Iris pigment epithelial cell (primary cell): Measurements from ENCODE around the gene DPH5.

Experiments used
- DNase-seq: peaks from one replicate; pipeline ENCODE4 v3.0.0-alpha.2; 2011; ENCODE audit warnings: low read depth

Gene DPH5

DNA sequence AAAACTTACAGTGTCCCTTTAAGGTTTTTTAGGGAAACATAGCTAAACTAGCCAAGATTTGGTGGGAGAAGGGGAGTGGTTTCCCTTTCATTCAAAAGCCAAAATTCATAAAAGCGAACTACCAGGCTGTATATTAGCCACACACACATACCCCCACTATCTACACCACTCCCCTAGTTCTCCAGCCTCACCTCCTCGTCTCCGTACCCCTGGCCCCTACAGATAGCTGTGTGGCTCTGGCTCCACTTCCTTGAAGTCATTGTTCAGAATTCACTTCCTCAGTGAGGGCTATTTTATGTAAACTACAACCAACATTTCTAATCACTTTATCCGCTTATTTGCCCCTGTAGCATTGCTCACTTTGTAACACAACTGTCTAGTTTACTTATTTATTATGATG is 5.3 kb upstream of the DPH5 start:
- no peak for DNase-seq

GRCh38 chr1:101029184-101029583 is 3.6 kb upstream of the DPH5 start:
- DNase-seq: no peak

DNA sequence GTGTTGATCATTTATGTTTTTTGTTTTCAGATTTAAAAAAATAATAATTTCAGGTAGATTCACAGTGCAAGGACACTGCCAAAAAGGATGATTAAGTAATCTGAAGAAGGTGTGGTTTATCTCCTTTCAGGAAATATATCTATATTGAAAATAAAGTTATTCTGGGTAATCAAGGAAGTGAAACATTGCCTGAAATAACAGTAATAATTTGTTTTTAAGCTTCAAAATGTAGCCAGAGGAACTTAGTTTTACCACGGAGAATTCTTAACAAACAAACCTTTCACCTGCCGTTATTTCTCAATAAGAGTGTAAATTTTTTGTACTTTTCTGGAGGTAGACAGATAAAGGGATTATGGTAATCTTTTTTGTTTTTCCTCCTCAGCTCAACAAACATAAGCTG is 2.9 kb upstream of the DPH5 start:
- no peak for DNase-seq

DNA sequence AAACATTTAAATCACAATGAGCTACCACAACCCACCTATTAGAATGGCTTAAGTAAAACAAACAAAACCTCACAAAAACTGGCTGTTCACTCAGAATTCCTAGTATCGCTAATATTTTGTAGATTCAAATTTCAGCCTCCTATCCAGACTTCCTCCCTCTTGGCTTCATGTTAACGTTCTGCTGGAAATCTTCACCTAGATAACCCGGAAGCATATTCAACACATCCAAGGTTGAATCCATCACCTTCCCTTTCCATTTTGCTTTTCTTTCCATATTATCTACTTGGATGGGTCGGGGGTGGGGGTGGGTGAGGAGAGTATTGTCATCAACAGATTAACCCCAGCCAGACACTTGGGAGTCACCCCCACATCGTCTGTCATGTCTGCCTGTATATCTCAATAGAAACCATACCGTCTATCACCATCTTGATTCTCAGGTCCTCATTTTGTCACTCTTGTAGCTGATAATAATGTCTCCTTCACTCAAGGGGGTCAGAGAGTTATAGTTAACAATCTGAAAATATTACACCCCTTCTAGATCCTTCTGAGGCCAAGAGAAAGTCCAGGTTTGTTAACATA is 1.7 kb upstream of the DPH5 start:
- DNase-seq: no peak

- DNase-seq: no peak
Measured at GRCh38 chr1:101026430-101026788, 825 bp upstream of the DPH5 start.

- DNase-seq: peak; percentile 37
Measured at GRCh38 chr1:101025283-101025656, 314 bp downstream of the DPH5 start.

GRCh38 chr1:101022294-101022693 is 3.3 kb downstream of the DPH5 start:
- DNase-seq: peak; percentile 85

DNA sequence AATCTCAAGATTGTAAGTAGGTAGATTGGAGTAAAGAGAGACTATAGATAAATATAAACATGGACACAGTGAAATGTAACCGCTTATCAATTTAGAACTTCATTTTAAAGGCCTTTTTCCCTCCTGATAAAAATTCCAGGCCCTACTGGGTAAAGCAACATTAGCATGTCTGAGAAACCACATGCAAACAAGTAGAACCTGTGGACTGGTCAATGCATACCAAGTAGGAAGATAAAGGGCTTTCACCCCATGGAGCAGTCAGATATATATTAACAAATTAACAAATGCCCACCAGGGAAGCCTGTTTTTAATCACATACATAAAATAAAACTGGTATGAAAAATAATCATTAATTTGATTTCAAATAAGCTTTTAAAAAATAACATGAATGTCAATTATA is 8.1 kb downstream of the DPH5 start:
- no peak for DNase-seq

DNA sequence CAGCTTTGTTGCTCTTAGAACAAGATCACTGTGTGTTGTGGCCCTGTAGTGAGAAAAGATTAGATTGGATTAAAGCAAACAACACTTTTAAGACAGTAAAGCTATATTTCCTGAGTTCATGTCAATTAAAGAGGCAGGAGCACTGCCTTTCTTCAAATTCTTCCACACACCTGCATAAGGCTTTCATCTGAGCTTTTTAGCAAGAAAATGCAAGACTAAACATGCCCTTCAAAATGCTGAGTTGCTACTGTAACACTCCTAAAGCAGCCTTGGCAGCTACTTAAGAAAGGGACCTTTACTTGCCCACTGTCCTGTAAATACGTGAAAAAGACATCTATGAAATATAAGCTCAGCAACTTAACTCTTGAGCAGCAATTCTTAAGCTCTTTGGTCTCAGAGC is 11.8 kb downstream of the DPH5 start:
- no peak for DNase-seq

DNA sequence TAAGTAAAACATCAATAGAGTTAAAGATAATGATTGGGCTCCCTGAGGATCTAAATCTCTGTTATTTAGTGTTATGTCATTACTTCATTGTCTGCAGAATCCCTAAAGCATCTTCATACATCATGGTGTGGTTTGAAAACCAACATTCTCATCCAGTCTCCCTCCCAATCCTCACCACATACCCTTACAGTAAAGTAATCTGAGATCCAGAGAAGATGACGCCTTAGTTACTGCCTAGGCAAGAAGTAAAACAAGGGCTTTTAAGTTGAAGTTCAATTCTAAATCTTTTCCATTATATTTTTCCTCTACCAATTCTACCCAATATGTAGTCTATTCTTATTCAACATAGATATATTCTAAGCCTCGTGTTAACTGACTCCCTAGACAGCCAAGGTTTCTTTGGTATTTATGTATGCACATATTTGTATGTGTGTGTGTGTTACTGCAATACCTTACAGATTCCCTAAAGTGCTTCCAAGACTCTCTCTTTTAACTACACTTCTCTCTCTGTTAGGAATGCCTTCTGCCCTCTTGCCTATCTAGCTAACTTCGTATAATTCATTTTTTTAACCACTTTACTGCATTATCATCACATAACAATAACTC is 17.3 kb downstream of the DPH5 start:
- DNase-seq: peak; percentile 84

DNA sequence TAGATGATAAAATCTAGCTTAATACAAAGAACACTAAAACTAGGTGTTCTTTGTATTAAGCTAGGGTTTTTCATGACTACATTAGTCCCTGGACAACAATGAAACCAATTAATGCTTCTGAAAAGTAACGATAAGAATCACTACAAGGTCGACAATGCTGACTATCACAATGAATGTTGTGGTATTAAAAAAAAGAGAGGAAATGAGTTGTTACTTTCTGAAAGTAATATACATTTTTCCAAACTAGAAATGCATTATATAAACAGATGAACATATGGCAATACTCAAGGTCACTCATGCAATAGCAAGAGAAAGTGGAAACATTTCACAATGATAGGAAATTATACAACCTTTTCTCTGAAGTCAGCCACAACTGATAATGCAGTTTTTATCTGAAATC is 19.0 kb downstream of the DPH5 start:
- peak; percentile 67 for DNase-seq

- DNase-seq: no peak
Measured at GRCh38 chr1:101005871-101006270, 19.7 kb downstream of the DPH5 start.

DNA sequence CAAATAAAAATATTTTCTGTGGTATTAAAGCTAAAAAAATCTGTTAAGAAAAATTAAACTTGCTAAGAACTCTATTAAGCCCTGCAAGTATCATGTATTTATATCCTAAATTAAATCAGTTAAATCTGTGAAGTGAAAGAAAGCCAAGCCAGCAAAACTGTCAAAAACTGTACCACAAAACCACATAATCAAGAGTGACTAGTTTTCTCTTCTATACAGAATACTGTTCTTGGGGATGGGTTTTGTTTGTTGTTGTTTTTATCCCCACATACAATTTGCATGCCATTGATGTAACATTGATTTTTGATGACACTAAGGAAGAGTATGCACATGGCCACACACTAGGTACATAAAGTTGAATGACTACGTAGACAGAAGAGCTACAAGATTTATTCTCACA is 20.4 kb downstream of the DPH5 start:
- no peak for DNase-seq

DNA sequence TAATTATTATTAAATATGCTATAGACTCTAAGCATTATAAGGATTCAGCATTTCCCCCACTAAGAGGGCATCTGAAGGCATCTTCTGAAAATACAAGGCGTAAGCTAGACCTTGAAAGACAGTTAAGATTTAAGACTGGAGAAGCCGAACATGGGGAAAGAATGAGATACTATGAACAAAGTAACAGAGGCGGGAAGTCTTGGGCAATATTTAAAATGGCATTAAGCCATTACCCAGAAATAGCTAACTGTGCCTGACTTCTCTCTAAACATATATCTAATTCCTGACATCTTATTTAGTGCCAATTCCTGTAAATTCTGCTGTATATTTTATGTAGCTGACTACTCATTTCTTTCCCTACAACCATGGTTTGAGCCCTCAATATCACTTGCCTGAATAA is 20.9 kb downstream of the DPH5 start:
- DNase-seq: peak; percentile 78

DNA sequence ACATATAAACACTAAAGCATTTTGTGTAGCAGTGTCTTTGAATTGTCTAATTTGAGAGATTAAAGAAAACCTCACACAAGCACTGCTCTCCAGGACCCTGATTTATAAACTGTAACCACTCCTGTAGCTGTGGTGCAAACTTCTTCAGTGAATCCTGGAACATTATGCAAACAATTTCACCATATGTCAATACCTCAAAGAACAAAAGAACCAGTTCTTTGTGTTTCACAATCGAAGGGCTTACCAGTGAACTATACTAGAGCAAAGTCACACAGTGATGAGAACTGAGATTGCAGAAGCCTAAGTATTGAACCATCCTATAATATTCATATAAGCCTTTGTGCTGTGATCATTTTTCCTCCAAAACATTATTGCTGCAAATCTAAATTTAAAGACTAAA is 21.5 kb downstream of the DPH5 start:
- DNase-seq: peak; percentile 88

GRCh38 chr1:101003012-101003650 is 22.5 kb downstream of the DPH5 start:
- DNase-seq: no peak

DNA sequence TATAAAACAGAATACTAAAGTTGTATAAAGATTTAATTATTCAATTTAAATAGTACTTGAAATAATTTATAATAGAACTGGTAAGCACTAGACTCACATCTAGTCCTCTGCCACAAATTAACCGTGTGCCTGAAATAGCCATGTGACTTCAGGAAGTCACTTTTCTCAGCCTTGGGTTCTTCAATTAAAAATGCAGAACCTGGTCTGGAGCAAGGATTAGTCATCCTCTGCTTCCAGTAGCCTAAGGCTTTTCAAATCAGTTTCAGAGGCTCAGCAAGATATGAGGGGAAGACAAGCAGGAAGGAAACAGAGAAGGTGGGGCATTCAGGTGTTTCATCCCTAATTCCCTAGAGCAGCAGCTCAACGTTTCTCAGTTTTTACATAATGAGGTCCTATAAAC is 23.0 kb downstream of the DPH5 start:
- DNase-seq: peak; percentile 58

DNA sequence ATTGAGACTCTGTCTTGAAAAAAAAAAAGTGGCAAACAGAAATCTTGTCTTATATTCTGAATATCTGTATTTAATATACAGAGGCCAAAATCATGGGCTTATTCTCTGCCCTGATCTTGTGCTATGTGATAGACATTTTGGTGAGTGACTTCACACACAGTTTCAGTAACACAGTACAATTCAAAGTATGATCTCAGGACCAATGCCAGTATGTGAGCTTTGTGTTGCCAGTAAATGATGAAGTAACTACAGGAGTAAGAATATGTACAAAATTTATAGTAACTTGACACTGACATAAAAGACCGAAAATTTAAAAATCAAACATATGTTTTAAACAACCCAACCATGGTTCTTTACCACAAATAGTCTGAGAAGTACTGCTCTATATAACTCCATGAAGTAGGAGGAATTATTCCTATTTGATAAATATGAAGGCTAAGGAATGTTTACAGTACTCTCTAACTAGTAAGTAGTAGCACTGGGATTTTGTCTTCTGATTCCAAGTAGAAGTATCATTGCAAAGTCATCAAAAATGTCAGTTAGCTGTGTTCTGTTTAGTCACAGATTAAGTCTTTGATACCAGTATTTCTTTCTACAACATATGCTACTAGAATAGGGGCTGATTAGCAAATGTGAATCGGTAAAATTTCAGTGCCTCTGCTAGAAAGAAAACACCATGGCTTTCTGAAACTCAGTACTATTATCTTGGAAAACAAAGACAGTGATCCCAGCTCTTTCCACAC is 25.3 kb downstream of the DPH5 start:
- DNase-seq: peak; percentile 66

DNA sequence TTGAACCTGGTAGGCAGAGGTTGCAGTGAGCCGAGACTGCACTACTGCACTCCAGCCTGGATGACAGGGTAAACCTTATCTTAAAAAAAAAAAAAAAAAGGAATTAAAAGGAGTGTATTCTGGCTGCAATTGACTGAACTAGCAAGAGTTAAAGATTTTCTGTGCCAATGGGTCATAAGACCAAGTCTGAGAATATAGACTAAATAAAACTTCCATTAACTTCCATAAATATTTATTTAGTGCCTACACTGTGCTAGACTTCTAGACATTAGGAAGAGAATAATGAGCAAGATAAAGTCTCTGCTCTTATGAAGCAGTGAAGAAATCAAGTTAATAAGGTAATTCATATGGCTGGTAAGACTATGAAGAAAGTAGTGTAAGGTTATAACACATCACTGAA is 27.2 kb downstream of the DPH5 start:
- DNase-seq: no peak

DNA sequence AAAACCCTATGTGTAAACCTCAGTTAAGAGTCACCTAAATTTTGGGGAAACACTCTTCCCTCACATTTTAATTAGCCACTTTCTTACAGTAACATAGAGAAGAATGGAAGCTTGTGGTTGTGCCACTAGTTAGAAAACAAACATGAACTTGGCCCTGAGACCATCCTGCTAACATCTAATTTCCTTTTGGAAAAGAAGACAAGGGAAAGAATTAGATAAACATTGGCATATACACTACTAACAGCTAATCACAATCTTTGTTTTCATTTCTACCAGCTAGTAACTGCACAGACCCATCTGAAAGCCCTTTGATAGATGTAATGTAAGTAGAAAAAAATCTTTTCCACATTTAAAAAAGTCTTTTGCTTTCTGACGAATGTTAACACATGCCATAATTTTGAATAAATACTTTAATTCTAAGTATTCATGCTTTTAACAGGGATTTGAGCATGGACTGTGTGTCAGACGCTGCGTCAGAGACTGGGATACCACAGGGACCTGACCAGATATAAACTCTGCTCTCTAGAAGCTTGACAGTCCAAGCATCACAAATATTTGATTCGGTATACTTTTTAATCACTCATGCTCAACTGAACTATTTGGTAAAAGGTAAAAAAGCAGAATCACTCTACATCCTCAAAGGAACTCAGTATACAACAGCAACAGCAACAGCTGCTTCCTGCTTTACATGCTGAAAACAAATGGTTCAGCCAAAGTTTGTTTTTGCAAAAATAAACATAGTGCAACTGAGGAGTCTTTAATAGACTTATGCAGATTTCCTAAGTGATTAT is 30.2 kb downstream of the DPH5 start:
- DNase-seq: peak; percentile 42

- peak; percentile 93 for DNase-seq
Measured at GRCh38 chr1:100989306-100990077, 36.1 kb downstream of the DPH5 start.

GRCh38 chr1:100988121-100988520 is 37.5 kb downstream of the DPH5 start:
- DNase-seq: peak; percentile 39
